GM21515 (cell line): ENCODE results near the gene GRIP2.

Source experiments
- ATAC-seq: cut with Tn5 transposase; IDR thresholded peaks from one replicate; pipeline ENCODE4 v1.9.1; 2021; ENCODE audit not compliant: unreplicated experiment

Gene GRIP2

GRCh38 chr3:14508505-14508819 lies 31.7 kb downstream of the GRIP2 start:
- ATAC-seq = no peak

DNA sequence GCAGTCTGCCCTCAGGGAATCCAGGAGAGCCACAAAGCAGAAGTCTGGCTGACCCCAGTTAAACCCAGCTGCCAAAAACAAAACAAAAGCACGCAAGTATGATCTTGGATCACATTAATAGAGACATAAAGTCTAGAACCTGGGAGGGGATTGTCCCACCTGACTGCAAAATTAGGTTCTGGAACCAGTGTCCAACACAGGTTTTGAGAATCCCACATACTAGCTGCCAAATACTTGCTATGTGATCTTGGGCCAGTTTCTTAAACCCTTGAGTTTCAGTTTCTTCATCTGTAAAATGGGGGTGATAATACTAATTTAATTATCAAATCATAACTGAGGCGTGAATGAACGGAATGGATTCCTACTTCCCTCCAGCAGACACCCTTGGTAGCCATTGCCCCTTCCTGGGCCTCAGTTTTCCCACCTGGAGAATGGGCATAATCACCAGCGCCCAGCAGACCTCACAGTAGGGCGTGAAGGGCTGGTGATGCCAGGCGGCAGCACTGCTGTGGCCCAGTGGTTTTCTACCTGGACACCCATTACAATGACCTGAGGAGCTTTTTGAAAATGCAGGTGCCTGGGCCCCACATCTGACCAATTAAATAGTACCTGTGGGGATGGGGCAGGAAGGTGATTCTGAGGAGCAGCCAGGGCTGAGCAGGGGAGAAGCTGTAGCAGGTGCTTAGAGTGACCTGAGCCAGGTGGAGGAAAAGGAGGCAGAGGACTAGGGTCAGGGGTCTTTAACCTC lies 32.2 kb downstream of the GRIP2 start:
- no peak for ATAC-seq

DNA sequence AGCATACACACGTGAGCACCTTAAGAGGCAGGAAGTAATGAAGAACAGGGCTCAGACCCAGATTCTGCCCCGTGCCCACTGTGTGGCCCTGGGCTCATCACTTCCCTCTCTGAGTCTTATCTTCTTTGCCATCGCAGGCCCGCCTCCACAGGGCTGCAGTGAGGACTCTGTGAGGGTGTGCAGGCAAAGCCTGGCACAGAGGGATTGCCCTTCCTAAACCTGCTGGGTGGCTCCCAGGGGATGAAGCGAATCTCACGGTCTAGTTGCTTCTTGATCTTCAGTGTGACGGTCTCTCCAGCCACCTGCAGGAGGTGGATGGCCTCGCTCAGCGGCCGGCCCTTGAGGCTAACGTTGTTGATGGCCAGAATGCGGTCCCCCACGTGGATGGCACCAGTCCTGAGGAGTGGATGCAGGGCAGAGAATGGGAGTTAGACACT lies 32.8 kb downstream of the GRIP2 start:
- ATAC-seq = no peak

GRCh38 chr3:14506626-14507304 lies 33.4 kb downstream of the GRIP2 start:
- no peak for ATAC-seq

GRCh38 chr3:14505803-14506500 lies 34.2 kb downstream of the GRIP2 start:
- ATAC-seq = no peak

GRCh38 chr3:14505001-14505802 lies 34.9 kb downstream of the GRIP2 start:
- no peak for ATAC-seq

DNA sequence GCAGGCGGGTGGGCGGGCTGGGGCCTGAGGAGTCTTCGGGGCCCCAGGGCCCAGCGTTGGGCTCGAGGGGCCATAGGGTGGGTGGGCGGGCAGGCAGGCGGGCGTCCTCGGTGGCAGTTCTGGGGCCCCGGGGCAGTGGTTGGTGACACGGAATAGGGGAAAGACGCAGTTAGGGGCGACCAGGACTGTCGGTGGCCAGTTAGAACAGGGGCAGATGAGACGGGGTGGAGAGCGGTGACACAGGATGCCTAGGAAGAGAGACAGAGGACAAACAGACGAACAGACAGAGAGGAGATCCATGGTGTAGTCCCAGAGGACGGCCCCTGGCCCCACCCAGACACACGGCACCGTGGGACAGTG lies 36.5 kb downstream of the GRIP2 start:
- no peak for ATAC-seq

GRCh38 chr3:14503033-14503705 lies 37.0 kb downstream of the GRIP2 start:
- ATAC-seq = no peak

GRCh38 chr3:14502472-14502871 lies 37.7 kb downstream of the GRIP2 start:
- no peak for ATAC-seq

GRCh38 chr3:14497321-14497720 lies 42.8 kb downstream of the GRIP2 start:
- no peak for ATAC-seq

- no peak for ATAC-seq
Measured at GRCh38 chr3:14496351-14496750, 43.8 kb downstream of the GRIP2 start.

GRCh38 chr3:14494973-14495300 lies 45.2 kb downstream of the GRIP2 start:
- ATAC-seq = no peak

- ATAC-seq = no peak
Measured at GRCh38 chr3:14494279-14494972, 45.7 kb downstream of the GRIP2 start.

GRCh38 chr3:14492948-14493881 lies 46.9 kb downstream of the GRIP2 start:
- no peak for ATAC-seq

GRCh38 chr3:14491396-14492190 lies 48.5 kb downstream of the GRIP2 start:
- no peak for ATAC-seq

- no peak for ATAC-seq
Measured at GRCh38 chr3:14490831-14491230, 49.3 kb downstream of the GRIP2 start.

- ATAC-seq = no peak
Measured at GRCh38 chr3:14490255-14490654, 49.9 kb downstream of the GRIP2 start.

DNA sequence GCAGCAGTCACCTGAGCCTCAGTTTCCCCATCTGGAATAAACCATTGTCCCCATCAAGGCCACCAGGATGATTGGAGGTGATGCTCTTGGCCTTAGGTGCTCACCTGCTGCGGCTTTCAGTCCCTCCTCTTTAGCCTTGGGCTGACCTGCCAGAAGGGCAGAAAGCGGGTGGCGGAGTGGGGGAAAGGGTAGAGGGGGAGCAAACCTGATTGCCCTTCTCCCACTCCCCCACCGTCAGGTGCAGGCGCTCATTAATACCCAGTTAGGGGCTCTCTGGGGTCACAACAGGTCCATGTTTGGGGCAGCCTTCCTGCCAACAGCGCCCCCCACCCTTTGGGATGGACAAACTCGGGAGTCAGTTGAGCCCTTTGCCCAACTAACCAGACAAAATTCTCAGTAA lies 50.5 kb downstream of the GRIP2 start:
- no peak for ATAC-seq
